Mucosa of descending colon (tissue), 3 donors: ENCODE measurements around the gene ST6GALNAC3. TPM values are rescaled to one million over a fixed set of nuclear protein-coding genes. Genes with fewer than 3 reads are reported as not detected.

ENCODE experiments used
- ATAC-seq: fragments of 200-7000 bp; cut with Tn5 transposase; one replicate; pipeline ENCODE4 v1.9.1; 2020; ENCODE audit warnings: mild to moderate bottlenecking, moderate library complexity
- DNase-seq, 3 donors: peaks; one replicate each; pipeline ENCODE4 v3.0.0-alpha.2; 2020
- H3K36me3 ChIP-seq: fragments of 200-600 bp; one replicate; pipeline ENCODE4 v1.8.0; 2021; ENCODE audit warnings: low read depth, mild to moderate bottlenecking
- H3K4me1 ChIP-seq: fragments of 200-600 bp; one replicate; pipeline ENCODE4 v1.8.0; 2021; ENCODE audit warnings: low read depth, mild to moderate bottlenecking
- H3K4me3 ChIP-seq: fragments of 200-600 bp; one replicate; pipeline ENCODE4 v1.8.0; 2021; ENCODE audit warnings: mild to moderate bottlenecking
- H3K9me3 ChIP-seq: fragments of 200-600 bp; one replicate; pipeline ENCODE4 v1.8.0; 2021; ENCODE audit warnings: mild to moderate bottlenecking
- intact Hi-C, 2 donors: fragments of 100-400 bp; cut with DNase I in 1 of 2; cut with micrococcal nuclease in 1 of 2; formaldehyde crosslinking; loops; one replicate each; pipeline versions ENCODE4 v1.11.0 to v1.11.1; 2022; cut with DNase I, micrococcal nuclease
- total RNA-seq, 3 donors: library from RNA; stranded (reverse); fragmentation: NEBNext Ultra II Directional in 2 of 3; extraction: Animal tissue kit (Norgen Biotek cat#: 25700) in 2 of 3; gene quantifications; one replicate each; pipeline versions ENCODE4 v1.2.1 to v1.2.4, GENCODE V29; 2021 to 2023
- TF ChIP-seq, protein P1 (sequence below): fragments of 200-600 bp; IDR thresholded peaks from one replicate; pipeline ENCODE4 v1.8.0; 2022; ENCODE audit warnings: antibody characterized with exemption, mild to moderate bottlenecking
- donor health status: DM: no; HTN: no; CAD: no; lungs with moderate emphysema.
- donor health status: DM: no; HTN: no; CAD: no.
- donor health status: DM: no; HTN: yes; CAD: no.

Gene ST6GALNAC3
- total RNA-seq, 3 donors from 2014 or later, result 5.4 to 9.0 (median 6.7) TPM

DNA sequence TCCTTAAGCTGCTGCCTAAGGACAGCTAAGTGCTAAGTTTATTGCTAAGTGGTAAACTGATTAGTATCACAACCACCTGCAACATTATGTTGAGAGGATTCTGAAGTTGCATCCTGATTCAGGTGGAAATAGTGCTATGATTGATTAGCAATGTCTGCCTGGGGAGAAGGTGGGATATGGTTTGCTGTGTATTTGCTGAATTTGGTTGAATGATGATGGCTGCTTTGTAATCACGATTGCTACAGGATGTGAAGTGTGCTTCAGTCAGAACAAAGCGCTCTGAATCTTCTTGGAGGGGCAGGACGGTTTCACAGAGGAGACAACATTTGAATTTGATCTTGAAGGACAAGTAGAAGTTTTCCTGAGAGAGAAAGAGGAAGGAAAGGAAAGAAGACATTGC, 226.0 kb downstream of the ST6GALNAC3 start:
- Histone ChIP-seq H3K4me1 (no peaks in the 10 kb centered on the region), H3K9me3 (no peaks in the 10 kb centered on the region), H3K4me3 (no peak overlapping the region), H3K36me3 (no peaks in the 10 kb centered on the region)
- DNase-seq, result no peak
- no peak for ATAC-seq
- intact Hi-C loops, result no loop called here
- TF ChIP-seq, protein P1, sequence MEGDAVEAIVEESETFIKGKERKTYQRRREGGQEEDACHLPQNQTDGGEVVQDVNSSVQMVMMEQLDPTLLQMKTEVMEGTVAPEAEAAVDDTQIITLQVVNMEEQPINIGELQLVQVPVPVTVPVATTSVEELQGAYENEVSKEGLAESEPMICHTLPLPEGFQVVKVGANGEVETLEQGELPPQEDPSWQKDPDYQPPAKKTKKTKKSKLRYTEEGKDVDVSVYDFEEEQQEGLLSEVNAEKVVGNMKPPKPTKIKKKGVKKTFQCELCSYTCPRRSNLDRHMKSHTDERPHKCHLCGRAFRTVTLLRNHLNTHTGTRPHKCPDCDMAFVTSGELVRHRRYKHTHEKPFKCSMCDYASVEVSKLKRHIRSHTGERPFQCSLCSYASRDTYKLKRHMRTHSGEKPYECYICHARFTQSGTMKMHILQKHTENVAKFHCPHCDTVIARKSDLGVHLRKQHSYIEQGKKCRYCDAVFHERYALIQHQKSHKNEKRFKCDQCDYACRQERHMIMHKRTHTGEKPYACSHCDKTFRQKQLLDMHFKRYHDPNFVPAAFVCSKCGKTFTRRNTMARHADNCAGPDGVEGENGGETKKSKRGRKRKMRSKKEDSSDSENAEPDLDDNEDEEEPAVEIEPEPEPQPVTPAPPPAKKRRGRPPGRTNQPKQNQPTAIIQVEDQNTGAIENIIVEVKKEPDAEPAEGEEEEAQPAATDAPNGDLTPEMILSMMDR, result no peak

DNA sequence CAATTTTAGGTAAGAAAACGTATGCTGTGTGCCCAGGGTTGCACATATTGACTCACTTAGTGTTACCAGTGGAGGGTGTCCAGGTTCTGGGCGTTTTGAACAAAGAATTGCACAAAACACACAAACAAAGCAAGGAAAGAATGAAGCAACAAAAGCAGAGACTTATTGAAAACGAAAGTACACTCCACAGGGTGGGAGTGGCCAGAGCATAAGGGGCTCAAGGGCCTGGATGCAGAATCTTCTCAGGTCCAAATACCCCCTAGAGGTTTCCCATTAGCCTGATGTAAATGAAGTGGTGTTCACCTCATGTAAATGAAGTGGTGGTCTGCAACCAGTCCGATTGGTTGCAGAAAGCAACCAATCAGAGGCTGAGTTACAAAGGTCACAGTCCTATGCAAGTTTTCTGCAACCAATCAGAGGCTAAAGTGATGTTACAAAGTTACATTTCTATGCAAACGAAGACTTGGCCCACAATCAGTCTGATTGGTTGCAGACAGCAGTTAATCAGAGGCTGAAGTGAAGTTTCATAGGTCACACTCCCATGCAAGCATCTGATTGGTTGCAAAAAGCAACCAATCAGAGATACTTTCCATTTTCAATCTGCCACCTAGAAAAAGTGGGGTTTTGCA, 228.3 kb downstream of the ST6GALNAC3 start:
- intact Hi-C loops, result no loop called here
- DNase-seq, result no peak
- TF ChIP-seq, protein P1, result no peak
- Histone ChIP-seq H3K36me3 (no peaks in the 10 kb centered on the region), H3K4me3 (no peak overlapping the region), H3K4me1 (no peaks in the 10 kb centered on the region), H3K9me3 (no peaks in the 10 kb centered on the region)
- no peak for ATAC-seq

DNA sequence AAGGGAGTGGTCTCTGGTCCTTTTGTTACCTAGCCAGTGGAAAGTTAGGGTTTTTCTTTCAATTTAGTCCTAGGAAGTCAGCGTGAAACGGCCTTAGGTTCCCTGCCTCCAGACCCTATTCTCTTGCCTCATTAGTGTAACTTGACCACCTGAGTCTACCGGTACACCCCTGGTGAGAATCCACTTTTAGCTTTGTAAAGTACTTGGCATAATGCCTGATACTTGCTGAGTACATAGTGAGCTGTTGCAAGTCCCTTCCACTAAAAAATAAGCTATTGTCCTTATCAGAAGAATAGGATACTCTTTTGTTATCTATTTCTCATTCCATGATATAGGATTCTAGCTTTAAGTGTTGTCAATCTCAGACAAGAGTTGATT, 228.8 kb downstream of the ST6GALNAC3 start:
- Histone ChIP-seq H3K4me3 (no peak overlapping the region), H3K36me3 (no peaks in the 10 kb centered on the region), H3K9me3 (no peaks in the 10 kb centered on the region), H3K4me1 (no peaks in the 10 kb centered on the region)
- ATAC-seq (no peak), DNase-seq (no peak)
- intact Hi-C loops, result no loop called here
- TF ChIP-seq, protein P1, result no peak

GRCh38 chr1:76313304-76313703, 238.8 kb downstream of the ST6GALNAC3 start:
- Histone ChIP-seq H3K9me3 (no peaks in the 10 kb centered on the region), H3K4me3 (no peak overlapping the region), H3K4me1 (no peaks in the 10 kb centered on the region), H3K36me3 (no peaks in the 10 kb centered on the region)
- intact Hi-C loops, result no loop called here
- no peak for DNase-seq
- no peak for ATAC-seq
- TF ChIP-seq, protein P1, result no peak

DNA sequence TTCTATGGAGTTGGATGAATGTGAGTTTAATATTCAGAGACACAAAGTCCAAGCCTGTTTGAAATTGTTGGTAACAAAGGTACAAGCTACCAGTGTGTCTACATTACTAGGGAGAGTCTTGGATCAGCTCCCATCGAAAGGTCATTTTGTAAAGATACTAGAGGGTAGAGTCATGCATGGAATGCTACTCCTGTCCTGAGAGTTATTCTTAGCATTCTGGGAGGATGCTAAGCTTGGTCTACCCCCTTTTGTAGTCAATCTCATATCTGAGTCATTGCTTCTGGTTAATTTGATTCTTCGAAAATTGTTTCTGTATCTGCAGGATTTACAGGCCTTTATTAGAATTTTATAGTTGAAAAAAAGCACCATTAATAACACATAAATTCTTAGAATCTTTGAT, 240.2 kb downstream of the ST6GALNAC3 start:
- H3K9me3 ChIP-seq, result no peaks in the 10 kb centered on the region
- H3K4me1 ChIP-seq, result no peaks in the 10 kb centered on the region
- H3K36me3 ChIP-seq, result no peaks in the 10 kb centered on the region
- DNase-seq (no peak), ATAC-seq (no peak)
- intact Hi-C loops, result no loop called here
- no peak overlapping the region for H3K4me3 ChIP-seq
- TF ChIP-seq, protein P1, result no peak
